EL (cell line): ENCODE data around the gene CFTR.
"Not testable (repeated sequence)": the region's sequence is repeated elsewhere in the genome, so short reads cannot be mapped to it uniquely, and the experiment has no call there.

Experiments used
- DNase-seq: peaks from one replicate; pipeline ENCODE4 v3.0.0-alpha.2; 2016

The CFTR gene

GRCh38 chr7:117479225-117480054, at the start of gene CFTR:
Gene CFTR (plus strand): TSS chr7:117480025. CDS start chr7:117480095, 70 bp downstream.
- no peak for DNase-seq

GRCh38 chr7:117435475-117436043, 44.3 kb upstream of the CFTR start:
- DNase-seq, result no peak

- DNase-seq, result no peak
Observed at GRCh38 chr7:117444646-117445045, 35.2 kb upstream of the CFTR start.

- no peak for DNase-seq
Observed at GRCh38 chr7:117445206-117445605, 34.6 kb upstream of the CFTR start.

- no peak for DNase-seq
Observed at GRCh38 chr7:117446220-117446815, 33.5 kb upstream of the CFTR start.

GRCh38 chr7:117448655-117449054, 31.2 kb upstream of the CFTR start:
- DNase-seq, result no peak

GRCh38 chr7:117458977-117459583, 20.7 kb upstream of the CFTR start:
- DNase-seq, result peak; percentile 19

- DNase-seq, result no peak
Observed at GRCh38 chr7:117459735-117460134, 20.1 kb upstream of the CFTR start.

GRCh38 chr7:117460815-117461214, 19.0 kb upstream of the CFTR start:
- DNase-seq, result not testable (repeated sequence)

- no peak for DNase-seq
Observed at GRCh38 chr7:117468174-117468573, 11.7 kb upstream of the CFTR start.

- no peak for DNase-seq
Observed at GRCh38 chr7:117470777-117471176, 9.0 kb upstream of the CFTR start.

- no peak for DNase-seq
Observed at GRCh38 chr7:117472335-117472734, 7.5 kb upstream of the CFTR start.

GRCh38 chr7:117476557-117477215, 3.1 kb upstream of the CFTR start:
- no peak for DNase-seq

GRCh38 chr7:117478836-117479224, 995 bp upstream of the CFTR start:
- DNase-seq, result no peak

GRCh38 chr7:117480055-117480362, 184 bp downstream of the CFTR start:
- no peak for DNase-seq

- no peak for DNase-seq
Observed at GRCh38 chr7:117480978-117481377, 1.2 kb downstream of the CFTR start.

GRCh38 chr7:117485118-117485620, 5.3 kb downstream of the CFTR start:
- DNase-seq, result no peak

GRCh38 chr7:117489016-117489415, 9.2 kb downstream of the CFTR start:
- DNase-seq, result no peak

- DNase-seq, result no peak
Observed at GRCh38 chr7:117489430-117489829, 9.6 kb downstream of the CFTR start.

GRCh38 chr7:117489911-117490310, 10.1 kb downstream of the CFTR start:
- DNase-seq, result no peak

- no peak for DNase-seq
Observed at GRCh38 chr7:117492649-117493048, 12.8 kb downstream of the CFTR start.

- DNase-seq, result no peak
Observed at GRCh38 chr7:117493460-117493859, 13.6 kb downstream of the CFTR start.

- DNase-seq, result no peak
Observed at GRCh38 chr7:117495308-117495707, 15.5 kb downstream of the CFTR start.
